SU-DHL-6 (cell line): ENCODE results near the gene PDZD4.

Experiments used
- H2AFZ ChIP-seq: fragments of 200-600 bp; sonication (generic); 2 replicates; pipeline ENCODE4 v1.6.1; 2014; ENCODE audit warnings: low read depth, mild to moderate bottlenecking, moderate library complexity, mixed read lengths, antibody characterized with exemption, low read length; ENCODE audit not compliant: severe bottlenecking
- H3F3A ChIP-seq: fragments of 200-600 bp; shearing (Covaris generic); 2 replicates; pipeline ENCODE4 v1.6.0; 2016; ENCODE audit warnings: antibody characterized with exemption, mild to moderate bottlenecking; ENCODE audit not compliant: insufficient read depth
- H3K27ac ChIP-seq: fragments of 200-600 bp; sonication (generic); 2 replicates; pipeline ENCODE4 v1.5.1; 2016; ENCODE audit warnings: low read depth, mild to moderate bottlenecking, low read length, moderate library complexity, mixed read lengths
- H3K27me3 ChIP-seq: fragments of 200-600 bp; sonication (generic), shearing (Covaris generic); 2 replicates; pipeline ENCODE4 v1.6.0; 2014; ENCODE audit warnings: mild to moderate bottlenecking, low read length
- H3K36me3 ChIP-seq: fragments of 200-600 bp; sonication (generic); 2 replicates; pipeline ENCODE4 v1.6.1; 2014; ENCODE audit warnings: mild to moderate bottlenecking, low read length, mixed read lengths
- H3K4me2 ChIP-seq: fragments of 300-600, 200-600 bp; shearing (Covaris generic), sonication (generic); 2 replicates; pipeline ENCODE4 v1.6.0; 2014; ENCODE audit warnings: low read length, low read depth, mild to moderate bottlenecking; ENCODE audit not compliant: poor library complexity, severe bottlenecking
- H3K4me3 ChIP-seq: fragments of 200-600 bp; sonication (generic); 2 replicates; pipeline ENCODE4 v1.5.1; 2014; ENCODE audit warnings: antibody characterized with exemption, low read length, mild to moderate bottlenecking, mixed read lengths; ENCODE audit not compliant: insufficient read depth, poor library complexity, severe bottlenecking
- H3K79me2 ChIP-seq: fragments of 200-600 bp; sonication (generic); 2 replicates; pipeline ENCODE4 v1.6.1; 2014; ENCODE audit warnings: mild to moderate bottlenecking, low read length, moderate library complexity; ENCODE audit not compliant: insufficient read depth
- H3K9ac ChIP-seq: fragments of 200-600 bp; sonication (generic); 2 replicates; pipeline ENCODE4 v1.7.0; 2014; ENCODE audit warnings: mild to moderate bottlenecking, low read length
- H3K9me2 ChIP-seq: fragments of 200-600 bp; sonication (generic); replicated peaks from 2 replicates; pipeline ENCODE4 v1.6.1; 2014; ENCODE audit warnings: low read length; ENCODE audit not compliant: insufficient read depth
- H3K9me3 ChIP-seq: fragments of 200-600 bp; sonication (generic); 2 replicates; pipeline ENCODE4 v1.6.1; 2014; ENCODE audit warnings: low read length, mixed read lengths; ENCODE audit not compliant: insufficient read depth
- H4K20me1 ChIP-seq: fragments of 200-600 bp; sonication (generic); 2 replicates; pipeline ENCODE4 v1.6.1; 2014; ENCODE audit warnings: low read depth, mild to moderate bottlenecking, antibody characterized with exemption, low read length, moderate library complexity, mixed read lengths
- CTCF ChIP-seq: fragments of 200-600 bp; sonication (generic); IDR thresholded peaks from one replicate; pipeline ENCODE4 v1.5.1; 2017; ENCODE audit warnings: antibody characterized with exemption, mild to moderate bottlenecking, low read length, moderate library complexity; ENCODE audit not compliant: insufficient read depth, poor library complexity, severe bottlenecking
- EZH2phosphoT487 ChIP-seq: fragments of 200-600 bp; sonication (generic), shearing (Covaris generic); conservative IDR thresholded peaks from 2 replicates; pipeline ENCODE4 v1.6.1; 2018; ENCODE audit warnings: mild to moderate bottlenecking, antibody characterized with exemption, low read length, moderate library complexity, mixed read lengths

Gene PDZD4

GRCh38 chrX:153857348-153857903, 27.1 kb upstream of the PDZD4 start:
- H3K4me2 ChIP-seq: no peak overlapping the region
- no peaks in the 10 kb centered on the region for H3K79me2 ChIP-seq
- no peaks in the 10 kb centered on the region for H3K9me2 ChIP-seq
- no peaks in the 10 kb centered on the region for H3F3A ChIP-seq
- no peaks in the 10 kb centered on the region for H3K27me3 ChIP-seq
- H3K27ac ChIP-seq: no peak overlapping the region
- H3K9me3 ChIP-seq: no peaks in the 10 kb centered on the region
- no peak overlapping the region for H3K9ac ChIP-seq
- H4K20me1 ChIP-seq: no peaks in the 10 kb centered on the region
- TF ChIP-seq CTCF (no peak), EZH2phosphoT487 (no peak)
- H3K36me3 ChIP-seq: no peaks in the 10 kb centered on the region
- no peak overlapping the region for H2AFZ ChIP-seq
- H3K4me3 ChIP-seq: no peak overlapping the region

DNA sequence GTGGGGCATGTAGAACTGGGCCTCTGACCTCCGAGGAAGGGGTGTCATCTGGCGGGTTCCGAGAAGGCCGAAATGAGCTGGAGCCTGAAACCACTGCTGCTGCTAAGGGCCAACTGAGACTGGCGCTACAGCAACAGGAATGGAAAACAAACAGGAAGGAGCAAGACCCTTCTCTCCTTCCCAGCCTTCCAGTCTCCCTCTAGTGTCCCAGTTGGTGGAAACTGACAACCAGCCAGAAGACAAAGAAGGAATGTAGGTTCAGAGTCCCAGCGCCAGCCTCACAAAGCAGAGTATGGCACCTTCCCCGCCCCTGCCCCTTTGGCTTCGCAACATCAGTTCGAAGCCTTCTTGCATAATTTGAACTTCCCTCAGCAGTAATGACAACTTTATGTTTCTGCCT, 24.4 kb upstream of the PDZD4 start:
- Histone ChIP-seq H3K4me3 (no peak overlapping the region), H2AFZ (no peak overlapping the region), H3K36me3 (no peaks in the 10 kb centered on the region), H3K27ac (no peak overlapping the region), H3K4me2 (no peak overlapping the region), H3K9me3 (no peaks in the 10 kb centered on the region), H4K20me1 (no peaks in the 10 kb centered on the region), H3K27me3 (no peaks in the 10 kb centered on the region), H3K9ac (no peak overlapping the region), H3K9me2 (no peaks in the 10 kb centered on the region), H3K79me2 (no peaks in the 10 kb centered on the region), H3F3A (no peaks in the 10 kb centered on the region)
- TF ChIP-seq CTCF (no peak), EZH2phosphoT487 (no peak)

DNA sequence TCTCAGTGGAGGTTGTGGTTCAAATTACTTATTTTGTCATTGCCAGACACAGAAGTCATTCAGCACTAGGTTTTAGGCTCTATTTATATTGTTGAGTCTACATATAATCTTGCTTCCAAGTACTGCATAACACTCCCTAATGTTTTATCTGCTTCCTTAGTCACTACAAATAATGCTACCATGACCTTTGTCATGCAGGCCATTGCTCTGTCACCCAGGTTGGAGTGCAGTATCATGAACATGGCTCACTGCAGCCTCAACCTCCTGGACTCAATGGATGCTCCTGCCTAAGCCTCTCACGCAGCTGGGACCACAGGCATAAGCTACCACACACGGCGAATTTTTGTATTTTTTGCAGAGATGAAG, 23.5 kb upstream of the PDZD4 start:
- no peaks in the 10 kb centered on the region for H3K9me2 ChIP-seq
- H3K4me3 ChIP-seq: no peak overlapping the region
- no peaks in the 10 kb centered on the region for H3K36me3 ChIP-seq
- no peak overlapping the region for H2AFZ ChIP-seq
- H3F3A ChIP-seq: no peaks in the 10 kb centered on the region
- H3K79me2 ChIP-seq: no peaks in the 10 kb centered on the region
- no peak overlapping the region for H3K9ac ChIP-seq
- no peak for TF ChIP-seq EZH2phosphoT487
- no peak for TF ChIP-seq CTCF
- H3K27me3 ChIP-seq: no peaks in the 10 kb centered on the region
- H3K27ac ChIP-seq: no peak overlapping the region
- no peak overlapping the region for H3K4me2 ChIP-seq
- no peaks in the 10 kb centered on the region for H4K20me1 ChIP-seq
- no peaks in the 10 kb centered on the region for H3K9me3 ChIP-seq
